Measurements from ENCODE around the gene TIMM22. TPM values are rescaled to one million over a fixed set of nuclear protein-coding genes. Genes with fewer than 3 reads are reported as not detected.

Gene TIMM22
- polyA plus RNA-seq, 3 donors: 3.2 to 13.6 (median 13.1) TPM

DNA sequence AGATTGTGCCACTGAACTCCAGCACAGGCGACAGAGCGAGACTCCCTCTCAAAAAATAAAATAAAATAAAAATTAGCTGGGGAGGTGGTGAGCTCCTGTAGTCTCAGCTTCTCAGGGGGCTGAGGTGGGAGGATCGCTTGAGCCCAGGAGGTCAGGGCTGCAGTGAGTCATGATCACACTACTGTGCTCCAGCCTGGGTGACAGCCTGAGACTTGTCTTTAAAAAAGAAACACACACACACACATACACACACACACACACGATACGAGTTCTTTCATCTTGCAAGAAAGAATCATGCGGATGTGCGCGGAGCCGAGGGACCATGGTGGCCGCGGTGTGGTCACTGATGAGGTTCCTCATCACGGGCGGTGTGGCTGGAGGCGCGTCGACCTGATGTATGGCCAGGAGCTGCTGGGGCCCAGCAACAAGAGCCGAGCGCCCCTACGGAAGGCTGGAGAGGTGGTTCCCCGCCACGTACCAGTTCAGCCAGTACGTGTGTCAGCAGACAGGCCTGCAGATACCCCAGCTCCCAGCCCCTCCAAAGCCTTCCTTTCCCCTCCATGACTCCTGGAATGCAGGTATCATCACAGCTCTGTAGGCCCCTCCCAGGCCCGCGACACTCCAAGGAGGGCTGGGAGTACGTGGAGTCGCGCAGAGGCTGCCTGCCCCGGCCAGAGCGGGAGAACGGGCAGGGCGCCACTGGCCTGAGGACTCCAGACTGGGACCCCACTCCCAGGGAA is 38.0 kb upstream of the TIMM22 start:
- H3K4me1 Mint-ChIP-seq: no peaks in the 10 kb centered on the region
- no peak overlapping the region for H3K27ac Mint-ChIP-seq

GRCh38 chr17:962166-962565 is 34.8 kb upstream of the TIMM22 start:
- no peak for TF ChIP-seq CTCF (IDR thresholded peaks at IDR 0.05)
- H3K36me3 ChIP-seq (replicated peaks in 1 of 2; ENCODE audit: control insufficient read depth in 1 of 2, insufficient read depth in 2 of 2, low read length in 2 of 2): no peaks in the 10 kb centered on the region
- Mint-ChIP-seq H3K27ac (no peak overlapping the region), H3K27me3 (ENCODE audit: low read depth in 3 of 3) (peaks cover 11 to 31% (median 24%) of the 10 kb centered on the region in 3 donors), H3K4me3 (peak overlapping the region in 1 of 2 donors; percentile 16), H3K4me1 (no peaks in the 10 kb centered on the region), H3K36me3 (no peaks in the 10 kb centered on the region), H3K9me3 (no peaks in the 10 kb centered on the region)
- no peaks in the 10 kb centered on the region for H4K20me1 ChIP-seq (ENCODE audit: insufficient read depth, low read length)
- H3K9me3 ChIP-seq (replicated peaks in 1 of 2; ENCODE audit: control insufficient read depth in 1 of 2, insufficient read depth in 1 of 2, low read length in 2 of 2): no peaks in the 10 kb centered on the region
- no peak overlapping the region for H3K4me2 ChIP-seq (replicated peaks; ENCODE audit: extremely low read depth, low read length, poor library complexity, severe bottlenecking)
- intact Hi-C loops (cut with micrococcal nuclease): no loop called here
- H3K4me1 ChIP-seq (ENCODE audit: control insufficient read depth in 1 of 2, insufficient read depth in 2 of 2, low read length in 2 of 2): no peaks in the 10 kb centered on the region
- no peak overlapping the region for H3K9ac ChIP-seq (ENCODE audit: insufficient read depth, low read length, poor library complexity, severe bottlenecking)
- H2AFZ ChIP-seq (ENCODE audit: insufficient read depth, low read depth, low read length, poor library complexity, severe bottlenecking): no peak overlapping the region
- H3K4me3 ChIP-seq (replicated peaks in 1 of 3; ENCODE audit: low read depth in 2 of 3, low read length in 3 of 3): no peak overlapping the region
- H3K79me2 ChIP-seq (ENCODE audit: insufficient read depth, low read length): no peaks in the 10 kb centered on the region
- no peak for DNase-seq
- H3K27ac ChIP-seq (ENCODE audit: low read depth in 1 of 2, low read length in 2 of 2): no peak overlapping the region
- whole genome bisulfite sequencing (ENCODE audit: insufficient coverage): no CpG with 5 or more reads among the region's 8 CpGs
- peaks cover 0 to 13% of the 10 kb centered on the region in 2 donors for H3K27me3 ChIP-seq (ENCODE audit: control insufficient read depth in 2 of 2, insufficient read depth in 2 of 2, low read length in 2 of 2)

More for the DNA sequence above, 38.0 kb upstream of the TIMM22 start:
- TF ChIP-seq CTCF (IDR thresholded peaks at IDR 0.05): no peak
- Histone ChIP-seq H3K4me2 (replicated peaks; ENCODE audit: extremely low read depth, low read length, poor library complexity, severe bottlenecking) (no peak overlapping the region), H3K36me3 (replicated peaks in 1 of 2; ENCODE audit: control insufficient read depth in 1 of 2, insufficient read depth in 2 of 2, low read length in 2 of 2) (no peaks in the 10 kb centered on the region), H3K27me3 (ENCODE audit: control insufficient read depth in 2 of 2, insufficient read depth in 2 of 2, low read length in 2 of 2) (no peaks in the 10 kb centered on the region), H3K4me3 (replicated peaks in 1 of 3; ENCODE audit: low read depth in 2 of 3, low read length in 3 of 3) (no peak overlapping the region), H3K79me2 (ENCODE audit: insufficient read depth, low read length) (no peaks in the 10 kb centered on the region), H3K4me1 (ENCODE audit: control insufficient read depth in 1 of 2, insufficient read depth in 2 of 2, low read length in 2 of 2) (no peaks in the 10 kb centered on the region), H4K20me1 (ENCODE audit: insufficient read depth, low read length) (no peaks in the 10 kb centered on the region), H3K27ac (ENCODE audit: low read depth in 1 of 2, low read length in 2 of 2) (no peak overlapping the region), H3K9ac (ENCODE audit: insufficient read depth, low read length, poor library complexity, severe bottlenecking) (no peak overlapping the region), H2AFZ (ENCODE audit: insufficient read depth, low read depth, low read length, poor library complexity, severe bottlenecking) (no peak overlapping the region), H3K9me3 (replicated peaks in 1 of 2; ENCODE audit: control insufficient read depth in 1 of 2, insufficient read depth in 1 of 2, low read length in 2 of 2) (no peaks in the 10 kb centered on the region)
- Mint-ChIP-seq H3K9me3 (peaks cover 0 to 3% (median 0%) of the 10 kb centered on the region in 7 donors), H3K27me3 (ENCODE audit: low read depth in 3 of 3) (peaks cover 6 to 22% (median 15%) of the 10 kb centered on the region in 3 donors), H3K4me3 (no peak overlapping the region), H3K36me3 (no peaks in the 10 kb centered on the region)
- WGBS (ENCODE audit: insufficient coverage): 88% methylated on average over 19 of the region's 31 CpGs
- intact Hi-C loops (cut with micrococcal nuclease): no loop called here
- no peak for DNase-seq
